ENCODE results near the gene PICALM. TPM values are rescaled to one million over a fixed set of nuclear protein-coding genes. Genes with fewer than 3 reads are reported as not detected.

PICALM gene
- total and polyA plus RNA-seq, 2 donors (not counting 1 experiment from before 2014, with no cell fraction given) = 48.4 to 165 TPM

DNA sequence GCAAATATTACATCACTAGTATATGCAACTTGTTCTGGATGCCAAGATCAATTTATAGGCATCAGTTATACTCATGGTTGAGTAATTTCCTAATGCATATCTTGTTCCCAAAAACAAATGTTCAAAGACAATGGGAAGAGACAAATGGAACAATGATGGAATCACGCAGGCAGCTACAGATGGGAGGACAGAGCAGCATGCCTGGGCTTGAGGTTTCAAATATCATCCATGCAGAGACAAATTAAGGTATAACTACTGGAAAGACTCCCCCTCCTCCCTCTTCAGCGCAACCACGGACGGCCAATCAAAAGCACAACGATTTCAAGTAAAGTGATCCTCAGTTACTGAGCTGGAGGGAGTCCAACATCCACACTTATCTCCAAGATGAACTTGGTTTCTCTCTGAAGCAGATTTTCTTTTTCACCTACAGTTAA lies 106.9 kb downstream of the PICALM start:
- Histone ChIP-seq H3K27me3 (replicated peaks in 1 of 4; ENCODE audit: control extremely low read depth in 1 of 4, control insufficient read depth in 3 of 4, insufficient read depth in 4 of 4, low read length in 3 of 4) (no peaks in the 10 kb centered on the region), H3K9me3 (ENCODE audit: control extremely low read depth in 1 of 3, control insufficient read depth in 2 of 3, insufficient read depth in 1 of 3, low read length in 2 of 3) (no peaks in the 10 kb centered on the region), H2AFZ (ENCODE audit: insufficient read depth, low read depth, low read length, poor library complexity, severe bottlenecking) (no peak overlapping the region), H3K36me3 (replicated peaks in 1 of 2; ENCODE audit: control extremely low read depth in 1 of 2, control insufficient read depth in 1 of 2, extremely low read depth in 1 of 2, insufficient read depth in 2 of 2, low read length in 1 of 2) (peaks cover 3 to 73% of the 10 kb centered on the region in 2 experiments), H3K4me3 (ENCODE audit: control extremely low read depth in 1 of 5, extremely low read depth in 1 of 5, insufficient read depth in 1 of 5, low read depth in 2 of 5, low read length in 4 of 5) (no peak overlapping the region), H3K9ac (ENCODE audit: low read length) (no peak overlapping the region), H3K27ac (ENCODE audit: low read length in 2 of 2) (no peak overlapping the region), H3K79me2 (ENCODE audit: control insufficient read depth, insufficient read depth, low read length) (no peaks in the 10 kb centered on the region), H3K4me1 (ENCODE audit: control insufficient read depth in 2 of 2, insufficient read depth in 2 of 2, low read length in 2 of 2) (no peaks in the 10 kb centered on the region), H3K4me2 (replicated peaks; ENCODE audit: low read depth, low read length, poor library complexity, severe bottlenecking) (no peak overlapping the region), H4K20me1 (ENCODE audit: control insufficient read depth, insufficient read depth, low read length, poor library complexity, severe bottlenecking) (peaks cover 27% of the 10 kb centered on the region)
- DNase-seq (no peak), ATAC-seq (ENCODE audit: low read depth) (no peak)
- CTCF ChIA-PET = interaction anchor here (0.6 to 1.3 kb wide), 2 partner anchors 330 to 854 kb away, joined by 3 to 7 read pairs; no protein-coding TSS in a partner anchor
- TF ChIP-seq EZH2 (IDR thresholded peaks at IDR 0.05; ENCODE audit: borderline replicate concordance, insufficient read depth, low read depth, low read length, poor library complexity, severe bottlenecking) = no peak
- no peak overlapping the region for H3K4me3 Mint-ChIP-seq
- no peaks in the 10 kb centered on the region for H3K27me3 Mint-ChIP-seq
- intact Hi-C loops (cut with micrococcal nuclease) = no loop called here
- 73% methylated on average over 4 of the region's 5 CpGs for WGBS (ENCODE audit: insufficient coverage)
- no peaks in the 10 kb centered on the region for H3K4me1 Mint-ChIP-seq
- no peaks in the 10 kb centered on the region for H3K9me3 Mint-ChIP-seq (ENCODE audit: insufficient read depth)
- POLR2A ChIA-PET = interaction anchor here (0.7 kb wide), 1 partner anchor 338 kb away, joined by 3 read pairs; no protein-coding TSS in a partner anchor
- no peak overlapping the region for H3K27ac Mint-ChIP-seq

DNA sequence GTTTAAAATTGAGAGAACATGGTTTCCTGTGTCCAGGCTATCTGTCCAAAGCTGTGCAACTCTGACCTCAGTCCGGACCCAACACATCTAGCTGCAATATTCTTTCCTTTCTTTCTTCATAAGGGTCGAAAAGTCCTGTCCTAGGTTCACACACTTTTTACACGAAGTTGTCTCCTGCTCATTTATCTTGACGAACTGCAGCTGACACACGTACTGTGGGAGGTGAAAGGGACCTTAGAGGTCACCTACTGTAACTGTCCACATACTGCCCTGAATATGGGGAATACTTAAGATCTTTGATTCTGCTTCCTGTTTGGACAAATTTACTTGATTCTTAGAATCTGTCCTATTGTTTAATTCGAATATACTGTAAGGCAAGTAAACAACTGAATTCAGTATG lies 107.8 kb downstream of the PICALM start:
- H3K27me3 ChIP-seq (replicated peaks in 1 of 4; ENCODE audit: control extremely low read depth in 1 of 4, control insufficient read depth in 3 of 4, insufficient read depth in 4 of 4, low read length in 3 of 4) = no peaks in the 10 kb centered on the region
- no peak for TF ChIP-seq EZH2 (IDR thresholded peaks at IDR 0.05; ENCODE audit: borderline replicate concordance, insufficient read depth, low read depth, low read length, poor library complexity, severe bottlenecking)
- TF ChIP-seq, protein P1, sequence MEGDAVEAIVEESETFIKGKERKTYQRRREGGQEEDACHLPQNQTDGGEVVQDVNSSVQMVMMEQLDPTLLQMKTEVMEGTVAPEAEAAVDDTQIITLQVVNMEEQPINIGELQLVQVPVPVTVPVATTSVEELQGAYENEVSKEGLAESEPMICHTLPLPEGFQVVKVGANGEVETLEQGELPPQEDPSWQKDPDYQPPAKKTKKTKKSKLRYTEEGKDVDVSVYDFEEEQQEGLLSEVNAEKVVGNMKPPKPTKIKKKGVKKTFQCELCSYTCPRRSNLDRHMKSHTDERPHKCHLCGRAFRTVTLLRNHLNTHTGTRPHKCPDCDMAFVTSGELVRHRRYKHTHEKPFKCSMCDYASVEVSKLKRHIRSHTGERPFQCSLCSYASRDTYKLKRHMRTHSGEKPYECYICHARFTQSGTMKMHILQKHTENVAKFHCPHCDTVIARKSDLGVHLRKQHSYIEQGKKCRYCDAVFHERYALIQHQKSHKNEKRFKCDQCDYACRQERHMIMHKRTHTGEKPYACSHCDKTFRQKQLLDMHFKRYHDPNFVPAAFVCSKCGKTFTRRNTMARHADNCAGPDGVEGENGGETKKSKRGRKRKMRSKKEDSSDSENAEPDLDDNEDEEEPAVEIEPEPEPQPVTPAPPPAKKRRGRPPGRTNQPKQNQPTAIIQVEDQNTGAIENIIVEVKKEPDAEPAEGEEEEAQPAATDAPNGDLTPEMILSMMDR (IDR thresholded peaks at IDR 0.05) = no peak
- H2AFZ ChIP-seq (ENCODE audit: insufficient read depth, low read depth, low read length, poor library complexity, severe bottlenecking) = no peak overlapping the region
- 67% methylated on average over 3 of the region's 6 CpGs for WGBS (ENCODE audit: insufficient coverage)
- H3K9me3 ChIP-seq (ENCODE audit: control extremely low read depth in 1 of 3, control insufficient read depth in 2 of 3, insufficient read depth in 1 of 3, low read length in 2 of 3) = no peaks in the 10 kb centered on the region
- no peak for ATAC-seq (ENCODE audit: low read depth)
- H3K4me1 Mint-ChIP-seq = no peaks in the 10 kb centered on the region
- H4K20me1 ChIP-seq (ENCODE audit: control insufficient read depth, insufficient read depth, low read length, poor library complexity, severe bottlenecking) = peaks cover 27% of the 10 kb centered on the region
- no peak overlapping the region for H3K4me3 ChIP-seq (ENCODE audit: control extremely low read depth in 1 of 5, extremely low read depth in 1 of 5, insufficient read depth in 1 of 5, low read depth in 2 of 5, low read length in 4 of 5)
- H3K27ac ChIP-seq (ENCODE audit: low read length in 2 of 2) = no peak overlapping the region
- H3K27ac Mint-ChIP-seq = no peak overlapping the region
- no peak overlapping the region for H3K4me3 Mint-ChIP-seq
- no peaks in the 10 kb centered on the region for H3K79me2 ChIP-seq (ENCODE audit: control insufficient read depth, insufficient read depth, low read length)
- H3K4me1 ChIP-seq (ENCODE audit: control insufficient read depth in 2 of 2, insufficient read depth in 2 of 2, low read length in 2 of 2) = no peaks in the 10 kb centered on the region
- CTCF ChIA-PET = interaction anchor here (1.3 kb wide), 1 partner anchor 331 kb away, joined by 7 read pairs; no protein-coding TSS in a partner anchor
- intact Hi-C loops (cut with micrococcal nuclease) = no loop called here
- POLR2A ChIA-PET = no interaction called here
- H3K36me3 ChIP-seq (replicated peaks in 1 of 2; ENCODE audit: control extremely low read depth in 1 of 2, control insufficient read depth in 1 of 2, extremely low read depth in 1 of 2, insufficient read depth in 2 of 2, low read length in 1 of 2) = peaks cover 0 to 73% of the 10 kb centered on the region in 2 experiments
- no peak for DNase-seq
- H3K9me3 Mint-ChIP-seq (ENCODE audit: insufficient read depth) = no peaks in the 10 kb centered on the region
- no peak overlapping the region for H3K9ac ChIP-seq (ENCODE audit: low read length)
- H3K27me3 Mint-ChIP-seq = no peaks in the 10 kb centered on the region
- H3K4me2 ChIP-seq (replicated peaks; ENCODE audit: low read depth, low read length, poor library complexity, severe bottlenecking) = no peak overlapping the region

All from B cell (primary cell).